LNCAP (cell line): ENCODE measurements around the gene ZSCAN10.

Source experiments
- CTCF ChIP-seq: fragments of 450-650 bp; IDR thresholded peaks from 2 replicates; pipeline ENCODE4 v1.5.1; 2017; ENCODE audit warnings: mild to moderate bottlenecking

Gene ZSCAN10

GRCh38 chr16:3119701-3120408, 20.8 kb upstream of the ZSCAN10 start:
- no peak for TF ChIP-seq CTCF

GRCh38 chr16:3119286-3119685, 20.2 kb upstream of the ZSCAN10 start:
- no peak for TF ChIP-seq CTCF

DNA sequence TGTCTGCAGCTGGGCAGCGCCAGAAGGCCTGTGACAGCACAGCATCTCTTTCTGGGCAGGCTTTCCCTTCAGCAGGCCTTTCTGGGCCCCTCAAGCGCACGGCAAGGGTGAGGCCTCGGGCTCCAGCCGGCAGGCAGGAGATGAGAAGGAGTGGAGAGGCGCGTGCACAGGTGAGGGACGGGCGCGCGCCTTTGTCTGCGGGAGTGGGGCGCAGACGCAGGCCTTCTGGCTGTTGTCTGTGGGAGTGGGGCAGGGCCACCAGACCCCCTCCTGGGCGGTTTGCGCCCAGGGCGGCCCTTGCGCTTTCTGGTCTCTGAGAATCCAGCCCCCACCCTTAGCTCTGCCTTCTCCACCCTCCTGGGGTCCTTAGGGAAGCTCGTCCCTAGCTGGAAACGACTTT, 19.8 kb upstream of the ZSCAN10 start:
- TF ChIP-seq CTCF, result no peak

GRCh38 chr16:3118204-3118790, 19.2 kb upstream of the ZSCAN10 start:
- no peak for TF ChIP-seq CTCF

DNA sequence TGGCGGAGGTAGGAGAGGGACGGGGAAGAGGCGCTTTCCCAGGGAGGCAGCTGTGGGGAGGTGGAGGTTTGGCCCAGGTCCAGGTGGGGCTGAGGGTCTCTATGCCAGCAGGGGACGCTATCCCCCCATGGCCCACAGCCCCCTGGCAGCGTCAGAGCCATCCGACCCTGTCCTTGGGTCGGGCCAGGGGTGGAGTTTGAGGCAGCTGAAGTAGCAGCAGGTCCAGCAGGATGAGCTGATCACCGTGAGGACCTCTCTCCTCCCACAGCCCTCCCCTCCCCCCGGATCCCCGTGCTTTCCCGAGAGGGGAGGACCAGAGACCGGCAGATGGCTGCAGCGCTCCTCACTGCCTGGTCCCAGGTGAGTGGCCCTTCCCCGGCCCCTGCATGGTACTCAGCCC, 16.5 kb upstream of the ZSCAN10 start:
- no peak for TF ChIP-seq CTCF

- TF ChIP-seq CTCF, result no peak
Observed at GRCh38 chr16:3115003-3115402, 15.9 kb upstream of the ZSCAN10 start.

DNA sequence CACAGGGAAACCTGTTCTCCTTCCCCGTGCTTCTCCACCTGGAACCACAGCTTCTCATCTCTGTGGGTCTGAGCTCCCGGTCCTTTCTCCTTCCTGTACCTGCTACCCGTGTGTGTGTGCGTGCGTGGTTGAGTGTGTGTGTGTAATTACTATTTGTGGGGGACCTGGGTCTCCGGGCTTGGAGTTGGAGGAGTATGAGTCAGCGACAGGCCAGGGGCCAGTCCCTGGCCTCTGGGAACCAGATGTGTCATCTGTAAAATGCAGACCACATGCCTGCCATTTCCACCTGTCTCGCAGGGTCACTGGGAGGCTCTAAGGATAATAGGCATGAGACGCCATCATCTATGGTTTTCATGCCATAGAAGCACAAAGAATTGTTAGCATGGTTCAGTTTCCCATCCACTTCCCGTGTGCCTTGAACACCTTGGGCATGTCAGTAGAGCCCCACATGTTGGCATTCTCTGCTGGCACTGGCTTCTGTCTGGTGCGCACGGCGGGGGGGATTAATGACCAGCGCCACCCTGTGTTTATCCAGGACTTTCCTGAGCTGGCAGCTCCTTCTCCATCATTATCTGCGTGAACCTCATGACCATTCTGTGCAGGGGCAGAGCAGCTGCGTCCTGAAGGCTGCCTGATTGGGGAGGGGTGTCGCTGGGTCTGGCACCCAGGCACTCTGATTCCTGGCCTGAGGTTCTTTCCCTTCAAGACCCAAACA, 14.8 kb upstream of the ZSCAN10 start:
- TF ChIP-seq CTCF, result no peak
